ENCODE results near the gene ZNF343. TPM values are rescaled to one million over a fixed set of nuclear protein-coding genes. Genes with fewer than 3 reads are reported as not detected.

Gene ZNF343
- total RNA-seq, 2 experiments from 2014 or later: 5.0 to 5.1 TPM

GRCh38 chr20:2459981-2460751, 48.5 kb downstream of the ZNF343 start:
- intact Hi-C loops (cut with DNase I, micrococcal nuclease): no loop called here
- peaks cover 76% of the 10 kb centered on the region for H3K36me3 Mint-ChIP-seq (ENCODE audit: low read depth)
- POLR2A ChIA-PET: interaction anchor here (3.3 kb wide), 1 partner anchor 10 kb away, joined by 16 read pairs; the partner anchor contains the start of gene SNRPB

GRCh38 chr20:2458919-2459499, 49.7 kb downstream of the ZNF343 start:
- no peak overlapping the region for H3K27ac ChIP-seq (ENCODE audit: low read depth in 1 of 2, low read length in 2 of 2)
- DNase-seq (no peak), ATAC-seq (ENCODE audit: poor library complexity) (no peak)
- H3K36me3 ChIP-seq (ENCODE audit: insufficient read depth, low read length): peaks cover 57% of the 10 kb centered on the region
- H3K27me3 ChIP-seq (ENCODE audit: control insufficient read depth in 1 of 2, insufficient read depth in 2 of 2, low read length in 2 of 2): no peaks in the 10 kb centered on the region
- no peak for TF ChIP-seq CTCF (IDR thresholded peaks at IDR 0.05)
- no peak overlapping the region for H3K4me3 ChIP-seq (ENCODE audit: low read length)
- CTCF ChIA-PET: no interaction called here
- Mint-ChIP-seq H3K4me1 (ENCODE audit: low read depth) (no peaks in the 10 kb centered on the region), H3K27ac (no peak overlapping the region), H3K27me3 (no peaks in the 10 kb centered on the region), H3K4me3 (no peak overlapping the region), H3K36me3 (ENCODE audit: low read depth) (peaks cover 64% of the 10 kb centered on the region), H3K9me3 (no peaks in the 10 kb centered on the region)
- no peaks in the 10 kb centered on the region for H3K4me1 ChIP-seq (ENCODE audit: insufficient read depth, low read length)
- intact Hi-C loops (cut with DNase I, micrococcal nuclease): no loop called here
- H3K9me3 ChIP-seq (ENCODE audit: control insufficient read depth in 1 of 2, insufficient read depth in 1 of 2, low read length in 2 of 2): no peaks in the 10 kb centered on the region
- POLR2A ChIA-PET: interaction anchor here (3.3 kb wide), 1 partner anchor 11 kb away, joined by 16 read pairs; the partner anchor contains the start of gene SNRPB

More at GRCh38 chr20:2459981-2460751, 48.5 kb downstream of the ZNF343 start:
- ATAC-seq (ENCODE audit: poor library complexity) (no peak), DNase-seq (no peak)
- TF ChIP-seq CTCF (IDR thresholded peaks at IDR 0.05): no peak
- Histone ChIP-seq H3K27ac (ENCODE audit: low read depth in 1 of 2, low read length in 2 of 2) (no peak overlapping the region), H3K4me1 (ENCODE audit: insufficient read depth, low read length) (no peaks in the 10 kb centered on the region), H3K36me3 (ENCODE audit: insufficient read depth, low read length) (peaks cover 69% of the 10 kb centered on the region), H3K4me3 (ENCODE audit: low read length) (no peak overlapping the region), H3K9me3 (ENCODE audit: control insufficient read depth in 1 of 2, insufficient read depth in 1 of 2, low read length in 2 of 2) (no peaks in the 10 kb centered on the region), H3K27me3 (ENCODE audit: control insufficient read depth in 1 of 2, insufficient read depth in 2 of 2, low read length in 2 of 2) (no peaks in the 10 kb centered on the region)
- Mint-ChIP-seq H3K27me3 (no peaks in the 10 kb centered on the region), H3K4me3 (no peak overlapping the region), H3K4me1 (ENCODE audit: low read depth) (no peaks in the 10 kb centered on the region), H3K9me3 (no peaks in the 10 kb centered on the region), H3K27ac (no peak overlapping the region)
- CTCF ChIA-PET: interaction anchor here (1.3 kb wide), 1 partner anchor 8 kb away, joined by 5 read pairs; no protein-coding TSS in a partner anchor

- no peaks in the 10 kb centered on the region for H3K27me3 ChIP-seq (ENCODE audit: control insufficient read depth in 1 of 2, insufficient read depth in 2 of 2, low read length in 2 of 2)
- H3K36me3 ChIP-seq (ENCODE audit: insufficient read depth, low read length): peaks cover 26% of the 10 kb centered on the region
- H3K4me3 ChIP-seq (ENCODE audit: low read length): no peak overlapping the region
- H3K9me3 ChIP-seq (ENCODE audit: control insufficient read depth in 1 of 2, insufficient read depth in 1 of 2, low read length in 2 of 2): no peaks in the 10 kb centered on the region
- Mint-ChIP-seq H3K4me1 (ENCODE audit: low read depth) (no peaks in the 10 kb centered on the region), H3K36me3 (ENCODE audit: low read depth) (peaks cover 34% of the 10 kb centered on the region), H3K27ac (no peak overlapping the region), H3K9me3 (no peaks in the 10 kb centered on the region), H3K27me3 (no peaks in the 10 kb centered on the region), H3K4me3 (no peak overlapping the region)
- intact Hi-C loops (cut with DNase I, micrococcal nuclease): loop anchor here (2.0 kb wide), 3 partner anchors 105 to 491 kb away; no protein-coding TSS in a partner anchor
- CTCF ChIA-PET: interaction anchor here (1.3 kb wide), 1 partner anchor 66 kb away, joined by 4 read pairs; no protein-coding TSS in a partner anchor
- no peak for TF ChIP-seq CTCF (IDR thresholded peaks at IDR 0.05)
- H3K4me1 ChIP-seq (ENCODE audit: insufficient read depth, low read length): no peaks in the 10 kb centered on the region
- POLR2A ChIA-PET: interaction anchor here (0.9 to 1.3 kb wide), 2 partner anchors 14 to 385 kb away, joined by 3 to 4 read pairs; partner anchors contain the start of genes PCED1A, SNRPB and VPS16
- no peak overlapping the region for H3K27ac ChIP-seq (ENCODE audit: low read depth in 1 of 2, low read length in 2 of 2)
- DNase-seq (no peak), ATAC-seq (ENCODE audit: poor library complexity) (no peak)
Observed at GRCh38 chr20:2455771-2456497, 52.8 kb downstream of the ZNF343 start.

Data from CD4-positive, alpha-beta T cell (primary cell).